ENCODE results near the gene ARX.

ARX gene

DNA sequence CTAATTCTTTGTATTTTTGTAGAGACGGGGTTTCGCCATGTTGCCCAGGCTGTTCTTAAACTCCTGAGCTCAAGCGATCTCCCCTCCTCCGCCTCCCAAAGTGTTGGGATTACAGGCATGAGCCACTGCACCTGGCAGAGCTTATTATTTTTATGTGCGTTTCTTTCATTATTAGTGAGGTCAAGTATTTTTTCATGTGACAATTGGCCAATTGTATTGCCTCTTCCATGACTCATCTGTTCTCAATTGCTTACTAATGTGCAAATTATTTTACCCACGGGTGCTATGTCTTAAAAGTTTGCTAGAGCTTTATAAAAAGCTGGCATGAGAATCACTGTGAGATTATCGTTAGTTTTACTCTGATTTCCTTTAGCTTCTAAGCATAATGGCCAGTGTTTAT, 13.0 kb upstream of the ARX start:
- no peak overlapping the region for H3K27ac ChIP-seq (ENCODE audit: insufficient read depth, low read depth, low read length, poor library complexity, severe bottlenecking)
- no peaks in the 10 kb centered on the region for H3K4me1 ChIP-seq (ENCODE audit: control insufficient read depth, insufficient read depth, low read length)
- H3K4me3 ChIP-seq (ENCODE audit: insufficient read depth, low read depth, low read length), result no peak overlapping the region
- peaks cover 17% of the 10 kb centered on the region for H3K27me3 ChIP-seq (ENCODE audit: control insufficient read depth, insufficient read depth, low read length, poor library complexity, severe bottlenecking)
- no peaks in the 10 kb centered on the region for H3K36me3 ChIP-seq (ENCODE audit: control insufficient read depth, insufficient read depth, low read length)
- no peaks in the 10 kb centered on the region for H3K9me3 ChIP-seq (ENCODE audit: control insufficient read depth, low read length)
- 88 to 91% methylated on average over 7 of the region's 7 CpGs for WGBS, 2 experiments

DNA sequence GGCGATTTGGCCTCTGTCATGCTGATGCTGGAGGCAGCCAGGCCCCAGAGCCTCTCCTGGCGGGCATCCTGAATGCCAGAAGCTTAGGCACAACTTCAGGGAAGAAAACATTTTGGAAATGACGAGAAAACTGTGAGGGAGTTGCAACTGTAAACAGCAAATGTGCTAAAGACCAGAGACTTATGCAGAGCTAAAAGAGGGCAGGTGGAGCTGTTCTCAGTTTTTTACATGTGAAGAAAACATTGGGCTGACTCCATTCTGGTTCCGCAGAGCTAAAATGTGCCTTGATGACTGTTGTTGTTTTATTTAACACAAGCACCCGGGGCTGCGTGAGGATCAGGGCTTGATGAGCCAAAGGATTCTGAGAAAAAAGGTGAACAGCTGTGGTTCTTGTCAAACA, 10.8 kb upstream of the ARX start:
- no peaks in the 10 kb centered on the region for H3K4me1 ChIP-seq (ENCODE audit: control insufficient read depth, insufficient read depth, low read length)
- H3K27ac ChIP-seq (ENCODE audit: insufficient read depth, low read depth, low read length, poor library complexity, severe bottlenecking), result no peak overlapping the region
- H3K27me3 ChIP-seq (ENCODE audit: control insufficient read depth, insufficient read depth, low read length, poor library complexity, severe bottlenecking), result peaks cover 38% of the 10 kb centered on the region
- no peaks in the 10 kb centered on the region for H3K36me3 ChIP-seq (ENCODE audit: control insufficient read depth, insufficient read depth, low read length)
- no peak overlapping the region for H3K4me3 ChIP-seq (ENCODE audit: insufficient read depth, low read depth, low read length)
- 83 to 84% methylated on average over 6 of the region's 6 CpGs for WGBS, 2 experiments
- H3K9me3 ChIP-seq (ENCODE audit: control insufficient read depth, low read length), result no peaks in the 10 kb centered on the region

DNA sequence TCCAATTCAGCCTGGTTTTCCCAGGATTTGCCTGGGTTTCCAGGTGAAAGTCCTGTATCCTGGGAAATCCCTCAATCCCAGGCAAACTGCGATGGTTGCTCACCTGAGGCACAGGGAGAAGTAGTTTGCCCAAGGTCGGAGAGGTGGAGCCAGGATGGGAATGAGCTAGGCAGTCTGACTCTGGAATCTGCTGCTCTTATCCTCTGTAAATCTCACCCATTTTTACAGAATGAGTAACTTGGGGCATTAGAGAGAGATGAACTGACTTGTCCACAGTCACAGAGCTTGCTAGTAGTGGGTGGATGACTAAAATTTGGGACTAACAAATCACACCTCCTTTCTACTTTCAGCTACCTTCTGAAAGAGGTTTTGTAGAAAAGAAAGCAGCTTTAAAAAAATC, 9.8 kb upstream of the ARX start:
- no peaks in the 10 kb centered on the region for H3K9me3 ChIP-seq (ENCODE audit: control insufficient read depth, low read length)
- H3K4me3 ChIP-seq (ENCODE audit: insufficient read depth, low read depth, low read length), result no peak overlapping the region
- no peaks in the 10 kb centered on the region for H3K36me3 ChIP-seq (ENCODE audit: control insufficient read depth, insufficient read depth, low read length)
- H3K4me1 ChIP-seq (ENCODE audit: control insufficient read depth, insufficient read depth, low read length), result no peaks in the 10 kb centered on the region
- H3K27me3 ChIP-seq (ENCODE audit: control insufficient read depth, insufficient read depth, low read length, poor library complexity, severe bottlenecking), result peaks cover 48% of the 10 kb centered on the region
- H3K27ac ChIP-seq (ENCODE audit: insufficient read depth, low read depth, low read length, poor library complexity, severe bottlenecking), result no peak overlapping the region
- 77 to 88% methylated on average over 2 of the region's 2 CpGs for WGBS, 2 experiments

DNA sequence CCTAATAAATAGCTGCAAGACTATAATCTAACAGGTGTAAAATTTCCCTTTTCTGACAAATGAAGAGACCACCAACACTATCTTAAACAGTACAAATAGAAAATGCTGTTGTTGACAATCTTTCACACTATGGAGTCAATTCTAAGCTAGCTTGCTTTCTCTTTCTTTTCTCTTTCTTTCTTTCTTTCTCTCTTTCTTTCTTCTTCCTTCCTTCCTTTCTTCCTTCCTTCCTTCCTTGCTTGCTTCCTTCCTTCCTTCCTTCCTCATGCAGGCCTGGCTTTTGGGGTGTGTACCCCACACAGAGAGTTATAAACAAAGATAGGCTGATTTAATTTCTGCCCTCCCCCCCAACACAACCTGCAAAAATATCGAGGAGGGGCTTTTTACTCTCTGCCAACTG, 8.1 kb upstream of the ARX start:
- no peaks in the 10 kb centered on the region for H3K4me1 ChIP-seq (ENCODE audit: control insufficient read depth, insufficient read depth, low read length)
- H3K27ac ChIP-seq (ENCODE audit: insufficient read depth, low read depth, low read length, poor library complexity, severe bottlenecking), result no peak overlapping the region
- no peaks in the 10 kb centered on the region for H3K36me3 ChIP-seq (ENCODE audit: control insufficient read depth, insufficient read depth, low read length)
- 67 to 69% methylated on average over 1 of the region's 1 CpG for WGBS, 2 experiments
- H3K9me3 ChIP-seq (ENCODE audit: control insufficient read depth, low read length), result no peaks in the 10 kb centered on the region
- H3K4me3 ChIP-seq (ENCODE audit: insufficient read depth, low read depth, low read length), result no peak overlapping the region
- peaks cover 65% of the 10 kb centered on the region for H3K27me3 ChIP-seq (ENCODE audit: control insufficient read depth, insufficient read depth, low read length, poor library complexity, severe bottlenecking)

DNA sequence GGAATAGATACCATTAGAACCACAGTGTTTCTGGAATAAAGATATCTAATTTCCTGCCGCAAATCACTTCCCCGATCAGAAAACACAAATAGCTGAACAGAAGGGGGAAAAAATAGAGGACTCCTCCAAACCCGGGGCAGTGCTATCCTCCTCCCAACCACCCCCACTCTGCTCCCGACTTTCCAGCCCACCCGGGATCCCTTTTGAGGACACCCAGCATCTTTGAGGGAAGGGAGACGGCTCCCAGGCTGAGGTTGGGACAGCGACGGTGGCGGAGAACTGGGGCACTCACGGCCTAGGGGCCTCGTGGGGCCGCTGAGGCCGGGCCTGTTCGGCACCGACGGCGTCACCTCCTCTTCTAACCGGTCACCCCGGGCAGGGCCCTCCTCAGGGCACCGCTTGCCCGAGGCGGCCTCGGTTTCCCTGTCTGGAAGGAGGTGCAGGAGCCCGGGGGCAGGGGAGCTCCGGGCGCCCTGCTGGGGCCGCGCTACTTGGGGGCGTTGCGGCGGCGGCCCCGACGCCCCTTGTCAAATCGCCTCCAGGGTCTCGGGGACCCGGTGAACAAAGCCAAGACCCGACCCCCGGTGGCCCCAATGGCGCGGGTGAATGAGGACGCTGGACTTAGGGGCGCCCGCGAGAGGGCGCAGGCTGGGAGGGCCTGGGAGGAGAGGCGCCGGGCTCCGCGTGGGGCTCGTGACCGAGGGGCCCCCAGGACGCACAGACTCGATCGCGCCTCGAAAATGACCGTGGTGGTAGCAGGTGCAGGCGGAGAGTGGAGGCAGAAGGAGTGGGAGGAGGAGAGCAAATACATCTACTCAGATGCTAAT, 6.9 kb upstream of the ARX start:
- Histone ChIP-seq H3K9me3 (ENCODE audit: control insufficient read depth, low read length) (no peaks in the 10 kb centered on the region), H3K4me1 (ENCODE audit: control insufficient read depth, insufficient read depth, low read length) (no peaks in the 10 kb centered on the region), H3K27me3 (ENCODE audit: control insufficient read depth, insufficient read depth, low read length, poor library complexity, severe bottlenecking) (peaks cover 77% of the 10 kb centered on the region), H3K27ac (ENCODE audit: insufficient read depth, low read depth, low read length, poor library complexity, severe bottlenecking) (no peak overlapping the region), H3K4me3 (ENCODE audit: insufficient read depth, low read depth, low read length) (no peak overlapping the region), H3K36me3 (ENCODE audit: control insufficient read depth, insufficient read depth, low read length) (no peaks in the 10 kb centered on the region)
- 1 to 2% methylated on average over 59 of the region's 59 CpGs for WGBS, 2 experiments

DNA sequence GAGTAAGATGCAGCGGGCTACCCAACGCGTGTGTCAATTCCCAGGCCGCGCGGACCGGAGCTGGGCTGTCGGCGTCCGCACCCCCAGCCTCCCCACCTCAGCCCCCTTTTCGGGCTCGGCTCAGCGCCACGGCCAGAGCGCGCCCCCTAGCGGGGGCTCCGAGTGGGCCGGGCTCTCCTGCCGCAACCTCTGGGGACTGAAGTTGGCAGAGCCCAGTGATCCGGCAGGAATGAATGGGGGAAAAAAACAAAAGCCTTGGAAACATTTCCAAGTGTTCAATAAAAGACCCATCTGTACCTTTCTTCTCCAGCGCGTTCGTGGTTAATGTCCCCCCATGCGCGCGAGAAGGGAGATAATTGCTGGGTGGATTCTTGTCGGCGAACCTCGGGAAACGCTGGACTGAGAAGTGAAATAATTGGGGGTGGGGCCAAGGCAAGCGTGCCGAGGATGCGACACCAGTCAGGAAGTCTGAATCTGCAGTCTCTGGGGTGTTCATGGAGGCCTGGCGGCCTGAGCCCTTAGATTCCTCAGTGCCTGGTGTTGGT, 5.2 kb upstream of the ARX start:
- H3K27ac ChIP-seq (ENCODE audit: insufficient read depth, low read depth, low read length, poor library complexity, severe bottlenecking), result no peak overlapping the region
- peaks cover 94% of the 10 kb centered on the region for H3K27me3 ChIP-seq (ENCODE audit: control insufficient read depth, insufficient read depth, low read length, poor library complexity, severe bottlenecking)
- 1% methylated on average over 35 of the region's 35 CpGs for WGBS, 2 experiments
- no peak overlapping the region for H3K4me3 ChIP-seq (ENCODE audit: insufficient read depth, low read depth, low read length)
- H3K9me3 ChIP-seq (ENCODE audit: control insufficient read depth, low read length), result no peaks in the 10 kb centered on the region
- H3K4me1 ChIP-seq (ENCODE audit: control insufficient read depth, insufficient read depth, low read length), result no peaks in the 10 kb centered on the region
- no peaks in the 10 kb centered on the region for H3K36me3 ChIP-seq (ENCODE audit: control insufficient read depth, insufficient read depth, low read length)

DNA sequence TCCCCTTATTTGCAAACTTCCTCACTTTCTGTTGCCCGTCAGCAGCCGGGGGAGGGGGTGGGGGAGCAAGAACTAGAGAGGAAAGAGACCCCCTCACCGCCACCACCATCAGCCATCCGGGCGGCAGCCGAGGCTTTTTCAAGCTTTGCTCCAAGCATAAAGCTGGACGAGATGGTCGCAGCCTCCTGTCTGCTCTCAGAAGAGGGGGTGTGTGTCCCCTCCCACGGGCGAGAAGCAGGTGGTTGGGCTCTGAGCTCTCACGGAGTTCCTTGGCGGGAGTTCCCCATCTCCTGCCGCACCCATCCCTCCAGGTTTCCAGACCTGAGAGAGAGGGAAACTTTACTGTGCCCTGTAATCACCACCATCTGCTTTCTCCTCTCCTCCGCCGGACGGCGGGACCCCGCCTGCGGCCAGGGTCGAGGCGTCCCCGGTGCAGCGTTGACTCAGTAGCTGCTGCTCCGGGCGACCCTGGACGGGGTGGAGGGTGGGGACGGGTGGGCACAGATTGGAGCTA, 4.7 kb upstream of the ARX start:
- 0 to 1% methylated on average over 24 to 25 of the region's 27 CpGs for WGBS, 2 experiments
- Histone ChIP-seq H3K4me3 (ENCODE audit: insufficient read depth, low read depth, low read length) (no peak overlapping the region), H3K36me3 (ENCODE audit: control insufficient read depth, insufficient read depth, low read length) (no peaks in the 10 kb centered on the region), H3K4me1 (ENCODE audit: control insufficient read depth, insufficient read depth, low read length) (no peaks in the 10 kb centered on the region), H3K27ac (ENCODE audit: insufficient read depth, low read depth, low read length, poor library complexity, severe bottlenecking) (no peak overlapping the region), H3K27me3 (ENCODE audit: control insufficient read depth, insufficient read depth, low read length, poor library complexity, severe bottlenecking) (peaks cover 97% of the 10 kb centered on the region), H3K9me3 (ENCODE audit: control insufficient read depth, low read length) (no peaks in the 10 kb centered on the region)

DNA sequence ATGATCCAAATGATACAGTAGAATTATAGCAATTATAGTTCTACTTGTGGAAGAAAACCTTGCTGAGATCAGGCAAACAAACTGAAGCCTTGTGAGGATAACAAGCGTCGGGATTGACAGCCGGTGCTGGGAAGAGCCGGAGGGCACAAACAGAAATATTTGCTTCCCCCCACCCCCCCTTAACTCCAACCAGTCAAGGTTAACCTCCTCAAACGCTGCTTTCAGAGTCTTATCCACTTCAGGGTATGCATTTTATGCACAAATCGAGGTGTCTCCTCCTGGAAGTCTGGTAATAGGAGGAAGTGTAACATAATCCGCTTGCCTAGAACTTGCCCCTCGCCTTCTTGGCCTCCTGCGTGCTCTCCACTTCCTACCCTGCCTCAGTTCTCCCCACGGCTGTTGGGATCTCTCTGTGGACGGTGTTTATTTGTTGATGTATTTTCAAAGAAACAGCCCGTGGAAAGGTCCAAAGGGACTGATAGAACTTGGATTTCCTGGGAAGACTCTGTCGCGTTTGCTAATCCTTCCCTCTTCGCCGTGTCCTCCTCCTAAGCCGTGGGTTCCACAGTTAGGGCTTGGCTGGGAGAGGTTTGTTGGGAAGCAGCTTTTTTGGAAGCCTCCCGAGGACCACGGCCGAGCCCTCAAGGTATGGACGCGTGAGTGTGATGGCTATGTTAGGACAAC, 4.1 kb upstream of the ARX start:
- H3K27me3 ChIP-seq (ENCODE audit: control insufficient read depth, insufficient read depth, low read length, poor library complexity, severe bottlenecking), result peaks cover 100% of the 10 kb centered on the region
- H3K36me3 ChIP-seq (ENCODE audit: control insufficient read depth, insufficient read depth, low read length), result no peaks in the 10 kb centered on the region
- no peak overlapping the region for H3K27ac ChIP-seq (ENCODE audit: insufficient read depth, low read depth, low read length, poor library complexity, severe bottlenecking)
- no peak overlapping the region for H3K4me3 ChIP-seq (ENCODE audit: insufficient read depth, low read depth, low read length)
- no peaks in the 10 kb centered on the region for H3K9me3 ChIP-seq (ENCODE audit: control insufficient read depth, low read length)
- H3K4me1 ChIP-seq (ENCODE audit: control insufficient read depth, insufficient read depth, low read length), result no peaks in the 10 kb centered on the region
- WGBS, 2 experiments, result 0 to 3% methylated on average over 14 to 17 of the region's 22 CpGs

DNA sequence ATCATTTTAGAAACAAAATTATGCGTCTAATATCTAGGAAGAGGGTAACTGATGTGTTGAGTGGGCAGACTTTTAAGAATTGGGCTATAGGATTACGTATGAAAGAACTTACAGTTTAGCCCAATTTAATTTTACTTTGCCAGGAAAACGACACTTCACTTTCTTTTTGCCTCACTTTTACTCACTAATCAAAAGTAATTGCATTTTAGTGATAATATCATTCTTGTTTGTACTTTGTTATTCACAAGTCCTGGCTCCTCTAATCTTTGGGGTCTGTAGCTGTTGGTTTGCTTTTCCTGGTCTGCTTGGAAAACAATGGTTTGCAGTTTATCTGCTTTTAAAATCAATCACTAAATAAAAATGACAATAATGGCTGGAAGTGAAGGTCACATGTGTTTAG, 2.9 kb upstream of the ARX start:
- no peaks in the 10 kb centered on the region for H3K4me1 ChIP-seq (ENCODE audit: control insufficient read depth, insufficient read depth, low read length)
- H3K27ac ChIP-seq (ENCODE audit: insufficient read depth, low read depth, low read length, poor library complexity, severe bottlenecking), result no peak overlapping the region
- 10% methylated on average over 2 of the region's 3 CpGs; no CpG with 5 or more reads in 1 of the 2 experiments for WGBS, 2 experiments
- H3K27me3 ChIP-seq (ENCODE audit: control insufficient read depth, insufficient read depth, low read length, poor library complexity, severe bottlenecking), result peaks cover 100% of the 10 kb centered on the region
- H3K4me3 ChIP-seq (ENCODE audit: insufficient read depth, low read depth, low read length), result no peak overlapping the region
- H3K36me3 ChIP-seq (ENCODE audit: control insufficient read depth, insufficient read depth, low read length), result no peaks in the 10 kb centered on the region
- H3K9me3 ChIP-seq (ENCODE audit: control insufficient read depth, low read length), result no peaks in the 10 kb centered on the region

DNA sequence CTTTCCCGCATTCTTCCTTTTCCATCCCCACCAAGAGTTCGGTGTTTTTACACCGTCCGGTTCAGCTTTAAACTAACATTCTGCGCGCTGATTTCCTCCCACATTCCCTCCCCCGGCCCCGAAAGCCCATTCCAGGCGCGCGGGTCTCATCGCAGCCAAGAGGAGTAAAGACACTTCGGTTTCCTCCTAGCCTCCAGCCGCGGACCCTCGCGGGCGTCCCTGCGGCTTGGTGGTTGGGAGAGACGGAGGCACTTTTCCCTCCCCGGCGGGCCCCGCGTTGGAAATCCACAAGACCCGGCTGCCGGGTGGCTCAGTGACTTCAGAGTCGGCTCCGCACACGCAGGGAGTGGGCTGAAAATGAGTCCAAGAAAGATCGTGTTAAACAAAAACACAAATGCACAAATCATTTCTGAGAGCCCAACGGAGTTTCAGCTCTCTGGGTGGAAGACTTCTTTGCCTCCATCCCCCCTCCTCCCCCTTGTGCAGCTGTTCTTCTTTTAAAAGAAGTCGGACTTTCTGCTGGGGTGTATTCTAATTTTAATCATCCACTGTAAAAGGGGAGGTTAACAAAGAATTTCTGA, 2.0 kb upstream of the ARX start:
- no peak overlapping the region for H3K4me3 ChIP-seq (ENCODE audit: insufficient read depth, low read depth, low read length)

More for the DNA sequence above, 2.0 kb upstream of the ARX start:
- H3K27me3 ChIP-seq (ENCODE audit: control insufficient read depth, insufficient read depth, low read length, poor library complexity, severe bottlenecking), result peaks cover 99% of the 10 kb centered on the region
- H3K27ac ChIP-seq (ENCODE audit: insufficient read depth, low read depth, low read length, poor library complexity, severe bottlenecking), result no peak overlapping the region
- WGBS, 2 experiments, result 1% methylated on average over 28 to 31 of the region's 32 CpGs
- no peaks in the 10 kb centered on the region for H3K4me1 ChIP-seq (ENCODE audit: control insufficient read depth, insufficient read depth, low read length)
- no peaks in the 10 kb centered on the region for H3K36me3 ChIP-seq (ENCODE audit: control insufficient read depth, insufficient read depth, low read length)
- no peaks in the 10 kb centered on the region for H3K9me3 ChIP-seq (ENCODE audit: control insufficient read depth, low read length)

Data from ectodermal cell (in vitro differentiated cells).